BJ (cell line): ENCODE data around the gene VMAC. TPM values are rescaled to one million over a fixed set of nuclear protein-coding genes. Genes with fewer than 3 reads are reported as not detected.

Experiments used
- CTCF ChIA-PET: fragments of 350-600 bp; formaldehyde crosslinking; extraction: SDS; loops from one replicate; lab custom pipeline; 2021; ENCODE audit warnings: antibody characterized with exemption, inconsistent platforms; lab: Yijun Ruan, JAX
- POLR2A ChIA-PET: fragments of 300-600 bp; sonication (Branson Sonifier 250); formaldehyde crosslinking; extraction: SDS; loops from one replicate; lab custom pipeline; 2021; ENCODE audit warnings: antibody characterized with exemption; lab: Charles Lee
- DNase-seq: peaks from one replicate; pipeline ENCODE4 v3.0.0-alpha.2; 2011; ENCODE audit warnings: low read depth
- H3K27me3 ChIP-seq: 2 replicates; pipeline ENCODE4 v1.6.0; 2011; ENCODE audit warnings: low read length; ENCODE audit not compliant: control insufficient read depth, insufficient read depth
- H3K36me3 ChIP-seq: 2 replicates; pipeline ENCODE4 v1.5.1; 2011; ENCODE audit warnings: low read length; ENCODE audit not compliant: control insufficient read depth, insufficient read depth
- H3K4me3 ChIP-seq: 2 replicates; pipeline ENCODE4 v1.5.1; 2011; ENCODE audit warnings: low read depth, mild to moderate bottlenecking, control low read depth, low read length
- polyA plus RNA-seq: library from polyadenylated mRNA; depleted of rRNA; stranded (reverse); fragments of >200 nt; gene quantifications from 2 replicates; pipeline ENCODE4 v1.2.3, GENCODE V29; 2011
- TF ChIP-seq, protein P1 (sequence below): IDR thresholded peaks from 2 replicates; pipeline ENCODE4 v1.5.1; 2011; ENCODE audit warnings: low read depth, mild to moderate bottlenecking, control low read depth, inconsistent platforms, low read length, moderate library complexity; ENCODE audit not compliant: insufficient read depth

The VMAC gene
- polyA plus RNA-seq, 1 experiment: 4.2 TPM

DNA sequence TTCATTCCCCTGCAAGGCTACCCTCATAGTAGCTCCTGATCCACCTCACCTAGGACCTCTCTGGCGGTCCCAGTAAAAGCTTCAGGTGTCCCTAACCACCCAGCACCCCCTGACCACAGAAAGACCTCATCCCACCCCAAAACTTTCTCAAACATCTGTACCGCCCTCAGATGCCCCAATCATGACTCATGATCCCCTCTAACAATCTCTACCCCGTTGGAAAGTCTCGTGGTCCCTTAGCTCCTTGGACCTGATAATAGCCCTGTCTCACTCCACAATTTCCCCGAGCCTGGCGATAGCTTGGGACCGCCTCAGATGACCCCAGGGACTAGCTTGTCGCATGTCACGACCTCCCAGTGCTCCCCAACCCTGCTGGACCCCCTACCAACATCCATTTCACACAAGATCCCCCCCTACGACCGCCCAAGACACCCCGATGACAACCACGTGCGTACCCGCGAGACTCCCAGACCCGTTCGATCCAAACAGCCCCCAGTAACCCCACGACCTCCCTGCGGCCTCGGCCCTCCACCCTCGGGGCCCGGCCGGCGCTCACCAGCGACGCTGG lies 1.5 kb upstream of the VMAC start:
- CTCF ChIA-PET: interaction anchor here (1.2 to 5.3 kb wide), 7 partner anchors 11 to 134 kb away, joined by 3 to 40 read pairs (median 5); no protein-coding TSS in a partner anchor
- TF ChIP-seq, protein P1, sequence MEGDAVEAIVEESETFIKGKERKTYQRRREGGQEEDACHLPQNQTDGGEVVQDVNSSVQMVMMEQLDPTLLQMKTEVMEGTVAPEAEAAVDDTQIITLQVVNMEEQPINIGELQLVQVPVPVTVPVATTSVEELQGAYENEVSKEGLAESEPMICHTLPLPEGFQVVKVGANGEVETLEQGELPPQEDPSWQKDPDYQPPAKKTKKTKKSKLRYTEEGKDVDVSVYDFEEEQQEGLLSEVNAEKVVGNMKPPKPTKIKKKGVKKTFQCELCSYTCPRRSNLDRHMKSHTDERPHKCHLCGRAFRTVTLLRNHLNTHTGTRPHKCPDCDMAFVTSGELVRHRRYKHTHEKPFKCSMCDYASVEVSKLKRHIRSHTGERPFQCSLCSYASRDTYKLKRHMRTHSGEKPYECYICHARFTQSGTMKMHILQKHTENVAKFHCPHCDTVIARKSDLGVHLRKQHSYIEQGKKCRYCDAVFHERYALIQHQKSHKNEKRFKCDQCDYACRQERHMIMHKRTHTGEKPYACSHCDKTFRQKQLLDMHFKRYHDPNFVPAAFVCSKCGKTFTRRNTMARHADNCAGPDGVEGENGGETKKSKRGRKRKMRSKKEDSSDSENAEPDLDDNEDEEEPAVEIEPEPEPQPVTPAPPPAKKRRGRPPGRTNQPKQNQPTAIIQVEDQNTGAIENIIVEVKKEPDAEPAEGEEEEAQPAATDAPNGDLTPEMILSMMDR: no peak
- Histone ChIP-seq H3K4me3 (peak overlapping the region; percentile 100), H3K27me3 (no peaks in the 10 kb centered on the region), H3K36me3 (peaks cover 5% of the 10 kb centered on the region)
- POLR2A ChIA-PET: no interaction called here
- no peak for DNase-seq

DNA sequence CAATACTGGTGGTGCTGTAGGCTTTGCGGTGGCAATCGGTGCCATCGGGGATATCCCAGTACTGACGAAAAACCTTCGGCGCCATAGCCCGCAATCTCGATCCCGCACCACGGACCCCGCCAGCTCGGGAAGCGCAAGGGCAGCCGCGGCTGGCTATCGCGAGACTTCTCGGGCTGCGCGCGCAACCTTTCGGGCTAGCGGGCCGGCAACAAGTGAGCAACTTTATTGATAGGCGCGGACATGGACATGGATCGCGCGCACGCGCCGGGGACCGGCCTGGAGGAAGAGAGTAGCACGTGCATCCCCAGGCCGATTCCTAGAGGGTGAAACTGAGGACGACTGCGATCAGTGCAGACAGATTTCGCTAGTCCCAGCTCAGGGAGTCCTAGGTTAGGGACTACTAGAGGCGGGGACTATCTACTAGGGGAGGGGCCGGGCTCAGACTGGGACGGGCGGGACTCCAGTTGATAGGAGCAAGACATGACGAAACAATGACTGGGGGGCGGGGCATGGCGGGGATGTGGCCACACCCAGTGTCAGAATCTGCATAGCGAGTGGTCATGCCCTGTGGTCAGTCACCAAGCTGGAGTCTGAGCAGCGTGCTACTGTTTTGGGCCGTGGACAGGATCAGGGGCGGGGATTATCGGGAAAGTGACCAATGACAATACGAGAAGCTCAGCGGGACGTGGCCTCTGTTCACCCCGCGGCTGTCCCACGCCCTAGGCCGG lies 884 bp upstream of the VMAC start, which contains the start of gene NDUFA11:
Gene NDUFA11, minus strand, starts transcription at position 167 of the 728 bp plus-strand sequence. Its CDS starts 82 bp downstream, at position 85.
- Histone ChIP-seq H3K36me3 (peaks cover 5% of the 10 kb centered on the region), H3K4me3 (peak within 1 kb of the TSS; percentile 100), H3K27me3 (no peaks in the 10 kb centered on the region)
- ChIA-PET CTCF (interaction anchor here (1.2 to 5.3 kb wide), 5 partner anchors 12 to 119 kb away, joined by 3 to 40 read pairs (median 7); no protein-coding TSS in a partner anchor), POLR2A (interaction anchor here (0.6 to 1.0 kb wide), 2 partner anchors 33 to 76 kb away, joined by 3 read pairs; no protein-coding TSS in a partner anchor)
- DNase-seq: no peak
- TF ChIP-seq, protein P1: no peak

DNA sequence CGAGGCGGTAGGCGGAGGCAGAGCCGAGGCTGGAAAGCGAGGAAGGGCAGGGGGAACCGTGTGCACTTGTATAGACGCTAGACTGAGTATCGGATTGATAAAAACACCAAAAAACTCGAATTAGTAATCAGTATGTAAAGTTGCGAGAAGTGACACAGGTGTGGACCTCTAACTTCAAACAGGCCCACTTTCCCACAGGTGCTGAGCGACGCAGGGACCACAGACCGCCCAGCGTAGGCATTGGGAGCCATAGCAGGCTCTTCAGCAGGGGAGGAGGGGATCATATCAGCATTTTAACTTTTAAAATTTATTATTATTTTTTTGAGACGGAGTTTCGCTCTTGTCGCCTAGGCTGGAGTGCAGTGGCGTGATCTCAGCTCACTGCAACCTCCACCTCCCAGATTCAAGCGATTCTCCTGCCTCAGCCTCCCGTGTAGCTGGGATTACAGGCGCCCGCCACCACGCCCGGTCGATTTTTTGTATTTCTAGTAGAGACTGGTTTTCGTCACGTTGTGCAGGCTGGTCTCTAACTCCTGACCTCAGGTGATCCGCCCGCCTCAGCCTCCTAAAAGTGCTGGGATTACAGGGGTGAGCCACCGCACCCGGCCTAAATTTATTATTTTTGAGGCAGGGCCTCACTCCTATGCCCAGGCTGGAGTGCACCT lies 574 bp downstream of the VMAC start:
- CTCF ChIA-PET: interaction anchor here (4.2 to 5.3 kb wide), 2 partner anchors 13 to 101 kb away, joined by 21 to 40 read pairs; no protein-coding TSS in a partner anchor
- Histone ChIP-seq H3K36me3 (peaks cover 4% of the 10 kb centered on the region), H3K4me3 (peak overlapping the region; percentile 100), H3K27me3 (no peaks in the 10 kb centered on the region)
- TF ChIP-seq, protein P1: no peak
- DNase-seq: no peak
- POLR2A ChIA-PET: no interaction called here

DNA sequence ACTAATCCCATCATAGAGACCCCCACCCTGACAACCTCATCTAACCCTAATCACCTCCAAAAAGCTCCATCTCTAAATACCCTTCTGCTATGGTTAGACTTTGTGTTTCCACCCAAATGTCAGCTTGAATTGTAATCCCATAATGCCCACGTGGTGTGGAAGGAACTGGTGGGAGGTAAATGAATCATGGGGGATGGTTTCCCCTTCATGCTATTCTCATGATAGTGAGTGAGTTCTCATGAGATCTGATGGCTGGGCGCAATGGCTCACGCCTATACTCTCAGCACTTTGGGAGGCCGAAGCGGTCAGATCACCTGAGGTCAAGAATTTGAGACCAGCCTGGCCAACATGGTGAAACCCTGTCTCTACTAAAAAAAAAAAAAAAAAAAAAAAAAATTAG lies 2.6 kb downstream of the VMAC start:
- TF ChIP-seq, protein P1: no peak
- no peak for DNase-seq
- Histone ChIP-seq H3K4me3 (no peak overlapping the region), H3K27me3 (no peaks in the 10 kb centered on the region), H3K36me3 (peaks cover 2% of the 10 kb centered on the region; the same call in 1 of the 2 replicates)
- ChIA-PET POLR2A (no interaction called here), CTCF (interaction anchor here (1.1 kb wide), 1 partner anchor 50 kb away, joined by 3 read pairs; no protein-coding TSS in a partner anchor)
